Measurements from ENCODE around the gene USP13. TPM values are rescaled to one million over a fixed set of nuclear protein-coding genes. Genes with fewer than 3 reads are reported as not detected.

Gene USP13
- total and polyA plus RNA-seq, 10 of the 15 experiments (the other 5 are each of a cell fraction or from before 2014, with no cell fraction given) = 3.2 to 20.8 (median 9.0) TPM

DNA sequence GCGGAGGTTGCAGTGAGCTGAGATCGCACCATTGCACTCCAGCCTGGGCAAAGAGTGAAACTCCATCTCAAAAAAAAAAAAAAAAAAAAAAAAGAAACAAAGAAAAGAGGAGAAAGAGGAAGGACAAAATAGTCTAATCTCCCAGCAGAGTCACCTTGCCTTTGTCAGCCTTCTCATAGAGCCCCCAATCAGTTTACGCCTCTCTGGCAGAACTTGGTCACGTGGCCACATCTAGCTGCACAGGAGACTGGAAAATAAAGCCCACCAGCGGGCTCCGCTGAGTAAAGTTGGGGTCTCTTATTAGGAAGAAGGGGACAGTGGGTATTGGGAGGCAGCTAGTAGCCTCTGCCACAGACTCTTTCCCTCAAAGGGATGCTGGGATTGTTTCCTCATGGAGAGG, 41.9 kb downstream of the USP13 start:
- SMC1A ChIA-PET (ENCODE audit: uncharacterized antibody, unreplicated experiment) = interaction anchor here (1.0 to 1.2 kb wide), 2 partner anchors 9 to 15 kb away, joined by 3 to 4 read pairs; no protein-coding TSS in a partner anchor
- peaks cover 1 to 2% of the 10 kb centered on the region in 2 experiments; a peak in 3 of 4 replicates for H3K36me3 ChIP-seq (ENCODE audit: control insufficient read depth in 2 of 2, insufficient read depth in 2 of 2, low read length in 1 of 2)
- WGBS (ENCODE audit: insufficient coverage, insufficient replicate concordance, low lambda C conversion rate, missing lambda C conversion rate) = 99% methylated on average over 4 of the region's 6 CpGs
- TF ChIP-seq PAX5 (IDR thresholded peaks at IDR 0.05; ENCODE audit: borderline replicate concordance, low read depth, low read length) (no peak), CHD4 (IDR thresholded peaks at IDR 0.05) (no peak), IRF3 (IDR thresholded peaks at IDR 0.05) (no peak), ZNF24 (IDR thresholded peaks at IDR 0.05) (no peak), NFYA (IDR thresholded peaks at IDR 0.05; ENCODE audit: borderline replicate concordance, low read depth, low read length) (no peak), LARP7 (IDR thresholded peaks at IDR 0.05) (no peak), DPF2 (IDR thresholded peaks at IDR 0.05) (no peak), SIX5 (IDR thresholded peaks at IDR 0.05; ENCODE audit: low read depth, low read length, severe bottlenecking) (no peak), TCF12 (IDR thresholded peaks at IDR 0.05; ENCODE audit: low read depth, low read length) (no peak), E2F8 (IDR thresholded peaks at IDR 0.05; ENCODE audit: low read depth, partially characterized antibody) (no peak), BHLHE40 (IDR thresholded peaks at IDR 0.05; ENCODE audit: borderline replicate concordance in 1 of 2, low read depth in 2 of 2, low read length in 1 of 2) (no peak), CREB1 (IDR thresholded peaks at IDR 0.05; ENCODE audit: low read depth) (no peak)
- TF ChIP-seq, protein P1, sequence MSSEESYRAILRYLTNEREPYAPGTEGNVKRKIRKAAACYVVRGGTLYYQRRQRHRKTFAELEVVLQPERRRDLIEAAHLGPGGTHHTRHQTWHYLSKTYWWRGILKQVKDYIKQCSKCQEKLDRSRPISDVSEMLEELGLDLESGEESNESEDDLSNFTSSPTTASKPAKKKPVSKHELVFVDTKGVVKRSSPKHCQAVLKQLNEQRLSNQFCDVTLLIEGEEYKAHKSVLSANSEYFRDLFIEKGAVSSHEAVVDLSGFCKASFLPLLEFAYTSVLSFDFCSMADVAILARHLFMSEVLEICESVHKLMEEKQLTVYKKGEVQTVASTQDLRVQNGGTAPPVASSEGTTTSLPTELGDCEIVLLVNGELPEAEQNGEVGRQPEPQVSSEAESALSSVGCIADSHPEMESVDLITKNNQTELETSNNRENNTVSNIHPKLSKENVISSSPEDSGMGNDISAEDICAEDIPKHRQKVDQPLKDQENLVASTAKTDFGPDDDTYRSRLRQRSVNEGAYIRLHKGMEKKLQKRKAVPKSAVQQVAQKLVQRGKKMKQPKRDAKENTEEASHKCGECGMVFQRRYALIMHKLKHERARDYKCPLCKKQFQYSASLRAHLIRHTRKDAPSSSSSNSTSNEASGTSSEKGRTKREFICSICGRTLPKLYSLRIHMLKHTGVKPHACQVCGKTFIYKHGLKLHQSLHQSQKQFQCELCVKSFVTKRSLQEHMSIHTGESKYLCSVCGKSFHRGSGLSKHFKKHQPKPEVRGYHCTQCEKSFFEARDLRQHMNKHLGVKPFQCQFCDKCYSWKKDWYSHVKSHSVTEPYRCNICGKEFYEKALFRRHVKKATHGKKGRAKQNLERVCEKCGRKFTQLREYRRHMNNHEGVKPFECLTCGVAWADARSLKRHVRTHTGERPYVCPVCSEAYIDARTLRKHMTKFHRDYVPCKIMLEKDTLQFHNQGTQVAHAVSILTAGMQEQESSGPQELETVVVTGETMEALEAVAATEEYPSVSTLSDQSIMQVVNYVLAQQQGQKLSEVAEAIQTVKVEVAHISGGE (CRISPR knock-in tag; IDR thresholded peaks at IDR 0.05) = no peak
- intact Hi-C loops (cut with micrococcal nuclease; ENCODE audit: unreplicated experiment) (no loop called here), in situ Hi-C loops (cut with MboI) (no loop called here)
- H3K4me3 ChIP-seq = no peak overlapping the region
- no peak overlapping the region for H3K4me2 ChIP-seq (ENCODE audit: control insufficient read depth, insufficient read depth)
- no peak overlapping the region for H3K27ac ChIP-seq (ENCODE audit: control insufficient read depth, insufficient read depth)
- CTCF ChIA-PET = interaction anchor here (0.6 to 0.7 kb wide), 3 partner anchors 23 to 87 kb away, joined by 3 read pairs; no protein-coding TSS in a partner anchor
- ATAC-seq (no peak), FAIRE-seq (no peak), DNase-seq (ENCODE audit: low read depth, low spot score) (no peak)
- H3K79me2 ChIP-seq (ENCODE audit: control insufficient read depth, insufficient read depth, low read length) = no peaks in the 10 kb centered on the region; the same call in 1 of the 2 replicates
- no peaks in the 10 kb centered on the region for H3K27me3 ChIP-seq (replicated peaks in 1 of 2; ENCODE audit: control insufficient read depth in 2 of 2, insufficient read depth in 2 of 2, low read length in 1 of 2)
- no peaks in the 10 kb centered on the region for H3K4me1 ChIP-seq (ENCODE audit: control insufficient read depth, insufficient read depth, low read length)
- no peak overlapping the region for H3K9ac ChIP-seq (ENCODE audit: control insufficient read depth, insufficient read depth, low read length)
- RAD21 ChIA-PET (ENCODE audit: unreplicated experiment) = no interaction called here
- H2AFZ ChIP-seq (ENCODE audit: control insufficient read depth, low read depth, low read length) = no peak overlapping the region
- no peaks in the 10 kb centered on the region for H4K20me1 ChIP-seq (ENCODE audit: control insufficient read depth, insufficient read depth)
- POLR2A ChIA-PET = no interaction called here
- BruUV-seq (replicated peaks) = no TSS peak
- H3K9me3 ChIP-seq (replicated peaks; ENCODE audit: control insufficient read depth, insufficient read depth, low read length) = no peaks in the 10 kb centered on the region
